BE2C (cell line): ENCODE data around the gene NR4A3.

Experiments
- DNase-seq: peaks from one replicate; pipeline ENCODE4 v3.0.0-alpha.2; 2020
- H3K27me3 ChIP-seq: fragments of 250-450 bp; sonication (Bioruptor Pico); 2 replicates; pipeline ENCODE4 v1.5.1; 2020; ENCODE audit warnings: mild to moderate bottlenecking
- H3K36me3 ChIP-seq: fragments of 250-450 bp; sonication (Bioruptor Pico); 2 replicates; pipeline ENCODE4 v1.5.1; 2020; ENCODE audit warnings: mild to moderate bottlenecking
- H3K4me1 ChIP-seq: fragments of 250-450 bp; sonication (Bioruptor Pico); 2 replicates; pipeline ENCODE4 v1.5.1; 2020
- H3K4me3 ChIP-seq: 2 replicates; pipeline ENCODE4 v1.5.1; 2011; ENCODE audit warnings: low read depth, low read length
- H3K9me3 ChIP-seq: fragments of 250-450 bp; sonication (Bioruptor Pico); 2 replicates; pipeline ENCODE4 v1.5.1; 2020
- CTCF ChIP-seq: IDR thresholded peaks from 2 replicates; pipeline ENCODE4 v1.5.1; 2012; ENCODE audit warnings: mild to moderate bottlenecking, low read depth, low read length

Gene NR4A3

GRCh38 chr9:99860266-99860665, 38.6 kb downstream of the NR4A3 start:
- DNase-seq: no peak
- TF ChIP-seq CTCF: no peak
- Histone ChIP-seq H3K36me3 (no peaks in the 10 kb centered on the region), H3K4me3 (no peak overlapping the region), H3K4me1 (no peaks in the 10 kb centered on the region), H3K9me3 (no peaks in the 10 kb centered on the region), H3K27me3 (no peaks in the 10 kb centered on the region)

GRCh38 chr9:99863955-99864354, 42.3 kb downstream of the NR4A3 start:
- Histone ChIP-seq H3K4me1 (no peaks in the 10 kb centered on the region), H3K27me3 (no peaks in the 10 kb centered on the region), H3K4me3 (no peak overlapping the region), H3K9me3 (no peaks in the 10 kb centered on the region), H3K36me3 (no peaks in the 10 kb centered on the region)
- TF ChIP-seq CTCF: no peak
- no peak for DNase-seq

GRCh38 chr9:99866398-99866797, 44.7 kb downstream of the NR4A3 start:
- DNase-seq: no peak
- no peak for TF ChIP-seq CTCF
- no peaks in the 10 kb centered on the region for H3K36me3 ChIP-seq
- H3K9me3 ChIP-seq: no peaks in the 10 kb centered on the region
- no peaks in the 10 kb centered on the region for H3K4me1 ChIP-seq
- H3K4me3 ChIP-seq: no peak overlapping the region
- no peaks in the 10 kb centered on the region for H3K27me3 ChIP-seq

GRCh38 chr9:99867536-99867935, 45.9 kb downstream of the NR4A3 start:
- Histone ChIP-seq H3K4me1 (no peaks in the 10 kb centered on the region), H3K4me3 (no peak overlapping the region), H3K36me3 (no peaks in the 10 kb centered on the region), H3K27me3 (no peaks in the 10 kb centered on the region), H3K9me3 (no peaks in the 10 kb centered on the region)
- no peak for TF ChIP-seq CTCF
- DNase-seq: no peak

GRCh38 chr9:99867968-99868367, 46.3 kb downstream of the NR4A3 start:
- Histone ChIP-seq H3K27me3 (no peaks in the 10 kb centered on the region), H3K4me1 (no peaks in the 10 kb centered on the region), H3K36me3 (no peaks in the 10 kb centered on the region), H3K4me3 (no peak overlapping the region), H3K9me3 (no peaks in the 10 kb centered on the region)
- DNase-seq: no peak
- no peak for TF ChIP-seq CTCF

- Histone ChIP-seq H3K27me3 (no peaks in the 10 kb centered on the region), H3K36me3 (no peaks in the 10 kb centered on the region), H3K9me3 (no peaks in the 10 kb centered on the region), H3K4me3 (no peak overlapping the region), H3K4me1 (no peaks in the 10 kb centered on the region)
- TF ChIP-seq CTCF: no peak
- no peak for DNase-seq
Observed at GRCh38 chr9:99868845-99869244, 47.2 kb downstream of the NR4A3 start.
